Stimulated activated CD8-positive, alpha-beta memory T cell treated with anti-CD3 and anti-CD28 coated beads, Interleukin-7, amount 100 ng/mL, for 4 hours (primary cell): ENCODE measurements around the gene TLR1.
"Not testable (repeated sequence)": the region's sequence is repeated elsewhere in the genome, so short reads cannot be mapped to it uniquely, and the experiment has no call there.

ENCODE experiments used
- DNase-seq, 2 donors: peaks; one replicate each; pipeline ENCODE4 v3.0.0-alpha.2; 2020; ENCODE audit warnings: low read depth in 2 of 2

TLR1 gene

GRCh38 chr4:38777925-38778324, 26.7 kb downstream of the TLR1 start:
- not testable (repeated sequence) for DNase-seq

DNA sequence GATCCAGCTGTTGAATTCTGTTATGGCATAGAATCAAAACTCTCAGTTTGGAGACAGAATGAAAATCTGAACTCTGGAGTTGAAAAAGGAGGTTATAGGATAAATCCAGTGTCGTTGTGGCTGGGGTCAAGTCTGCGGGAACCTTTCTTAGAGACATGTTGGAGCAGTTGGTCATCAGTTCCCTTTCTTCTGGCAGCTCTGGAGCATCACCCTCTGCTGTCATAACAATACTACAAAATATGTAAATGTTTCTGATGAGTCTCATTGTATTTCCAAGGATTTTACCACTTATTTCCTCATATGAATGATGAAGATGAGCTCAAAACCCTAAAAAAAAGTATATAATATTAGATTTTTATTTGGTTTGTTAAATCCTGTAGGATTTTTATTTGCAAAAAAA, 29.3 kb downstream of the TLR1 start:
- DNase-seq = no peak

DNA sequence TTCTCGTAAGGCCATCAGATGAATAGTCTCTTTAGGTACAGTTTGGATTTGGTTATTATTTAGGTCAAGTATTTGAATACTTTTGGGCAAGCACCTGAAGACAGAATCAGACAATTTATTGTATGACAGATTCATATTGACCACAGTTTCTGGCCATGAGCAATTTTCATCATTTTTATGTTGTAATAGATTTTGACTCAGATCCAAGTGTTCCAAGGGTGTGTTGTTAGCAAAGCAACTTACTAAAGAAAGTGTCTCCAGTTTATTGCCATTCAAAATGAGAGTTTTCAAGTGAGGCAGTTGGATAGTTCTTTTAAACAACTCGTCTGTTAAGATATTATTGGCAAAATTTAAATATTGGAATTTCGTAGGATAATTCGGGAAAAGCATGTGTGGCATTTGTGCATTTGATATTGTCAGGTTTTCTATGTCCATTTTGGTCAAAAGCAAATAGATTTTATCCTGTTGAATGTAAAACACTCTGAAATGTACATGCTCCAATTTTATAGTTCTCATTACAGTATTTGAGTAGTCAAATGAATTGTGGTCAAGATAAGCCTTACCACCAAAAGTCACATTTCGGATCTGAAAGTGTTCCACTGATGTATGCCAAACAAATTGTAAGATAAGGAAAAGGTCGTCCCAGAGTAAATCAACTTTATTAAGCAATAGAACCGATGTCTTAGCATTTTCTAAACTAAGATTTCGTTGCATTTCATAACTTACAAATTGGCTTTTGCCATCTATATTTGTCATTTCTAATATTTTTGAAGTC, 30.2 kb downstream of the TLR1 start:
- no peak for DNase-seq

- not testable (repeated sequence) for DNase-seq
These were observed 34.3 kb downstream of the TLR1 start for GRCh38 chr4:38770281-38770680.

DNA sequence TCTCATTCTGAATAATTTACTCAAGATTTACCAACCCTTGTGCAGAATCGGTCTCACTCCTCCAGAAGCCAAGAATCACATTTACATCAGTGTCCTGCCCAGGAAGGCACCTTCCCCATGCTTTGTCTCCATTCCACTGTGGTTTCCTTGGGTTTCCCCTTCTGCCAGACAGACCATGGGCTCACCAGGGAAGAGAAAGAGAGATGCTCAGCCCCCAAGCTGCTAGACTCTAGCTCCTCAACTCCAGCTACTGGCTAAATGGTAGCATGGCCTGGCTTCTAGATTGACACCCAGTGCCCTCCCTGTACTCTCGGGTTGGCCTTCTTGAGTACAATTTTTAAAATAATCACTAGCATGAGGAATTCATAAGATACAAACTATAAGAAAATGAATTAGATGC, 34.7 kb downstream of the TLR1 start:
- no peak for DNase-seq

DNA sequence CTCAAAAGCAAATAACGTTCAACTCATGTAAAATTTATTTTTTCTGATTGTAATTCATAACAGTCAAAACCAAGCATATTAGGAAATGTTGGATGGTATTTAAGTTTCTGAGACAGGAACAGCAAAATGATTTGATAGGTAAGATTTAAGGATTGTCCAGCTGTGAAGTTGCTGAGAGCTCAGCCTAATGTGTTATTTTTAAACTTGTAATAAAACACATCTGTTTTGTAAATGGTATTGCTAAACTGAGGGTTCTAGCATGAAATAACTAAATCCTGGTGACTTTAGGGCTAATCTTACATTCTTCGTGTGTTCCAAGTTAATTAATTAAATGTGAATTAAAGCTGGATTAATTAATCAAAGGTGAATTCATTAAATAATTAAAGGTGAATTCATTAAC, 35.1 kb downstream of the TLR1 start:
- no peak for DNase-seq

GRCh38 chr4:38768968-38769394, 35.6 kb downstream of the TLR1 start:
- DNase-seq = no peak

DNA sequence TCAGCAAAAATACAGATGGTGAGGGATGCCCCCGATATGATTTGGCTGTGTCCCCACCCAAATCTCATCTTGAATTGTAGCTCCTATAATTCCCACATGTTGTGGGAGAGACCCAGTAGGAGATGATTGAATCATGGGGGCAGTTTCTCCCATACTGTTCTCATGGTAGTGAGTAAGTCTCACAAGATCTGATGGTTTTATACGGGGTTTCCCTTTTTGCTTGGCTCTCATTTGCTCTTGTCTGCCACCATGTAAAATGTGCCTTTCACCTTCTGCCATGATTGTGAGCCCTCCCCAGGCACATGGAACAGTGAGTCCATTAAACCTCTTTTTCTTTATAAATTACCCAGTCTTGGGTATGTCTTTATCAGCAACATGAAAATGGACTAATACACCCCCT, 37.7 kb downstream of the TLR1 start:
- not testable (repeated sequence) for DNase-seq

DNA sequence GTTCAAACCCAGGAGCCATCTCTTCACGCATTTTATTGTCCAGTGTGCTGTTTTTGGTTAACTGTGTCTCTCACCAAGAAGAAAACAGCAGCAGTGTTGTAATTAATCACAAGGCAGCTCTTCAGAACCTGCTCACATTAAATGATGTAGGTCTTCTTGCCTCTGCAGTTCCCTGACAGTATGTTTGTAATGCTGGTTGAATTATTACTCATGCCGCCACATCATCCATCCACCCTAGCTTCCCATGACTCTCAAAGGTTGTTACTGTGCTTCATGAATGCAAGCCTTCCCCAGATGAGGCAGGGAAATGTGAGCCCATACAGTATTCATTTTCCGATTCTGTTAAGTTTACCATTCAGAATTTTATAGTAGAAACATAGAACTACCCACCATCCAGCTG, 39.2 kb downstream of the TLR1 start:
- no peak for DNase-seq

GRCh38 chr4:38764277-38764676, 40.3 kb downstream of the TLR1 start:
- no peak for DNase-seq

GRCh38 chr4:38762560-38762959, 42.0 kb downstream of the TLR1 start:
- no peak for DNase-seq

GRCh38 chr4:38759790-38760122, 44.8 kb downstream of the TLR1 start:
- DNase-seq = no peak

GRCh38 chr4:38759113-38759789, 45.3 kb downstream of the TLR1 start:
- peak; percentile 21 to 42 for DNase-seq

DNA sequence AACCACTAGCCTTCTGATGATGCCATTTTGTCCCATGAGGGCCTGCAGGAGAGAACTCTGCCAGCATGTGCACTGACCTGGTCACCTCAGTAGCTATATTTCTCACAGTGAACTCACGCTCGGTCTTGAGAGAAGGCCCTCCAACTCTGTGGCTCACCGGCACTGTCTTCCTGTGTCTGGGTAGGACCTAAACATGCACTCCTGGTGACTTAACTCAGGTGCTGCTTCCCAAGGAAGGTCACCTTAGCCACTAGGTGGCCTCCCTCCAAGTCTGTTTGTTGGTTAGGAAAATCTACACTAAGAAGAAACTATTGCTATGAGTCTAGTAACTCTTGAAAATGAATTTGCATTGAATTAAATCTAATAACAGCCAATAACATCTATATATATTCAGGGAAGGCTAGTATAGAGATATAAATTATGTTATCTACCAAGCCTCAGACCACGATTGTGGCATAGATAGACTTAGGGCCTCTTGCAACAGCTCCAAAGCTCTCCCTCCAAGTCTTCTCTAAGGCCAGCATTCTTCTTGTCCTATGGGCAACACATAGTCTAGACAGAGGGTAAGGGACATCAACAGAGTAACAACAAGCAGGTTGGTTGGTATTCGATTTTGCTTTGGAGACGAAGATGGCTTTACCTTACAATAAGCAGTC, 46.5 kb downstream of the TLR1 start:
- no peak for DNase-seq

DNA sequence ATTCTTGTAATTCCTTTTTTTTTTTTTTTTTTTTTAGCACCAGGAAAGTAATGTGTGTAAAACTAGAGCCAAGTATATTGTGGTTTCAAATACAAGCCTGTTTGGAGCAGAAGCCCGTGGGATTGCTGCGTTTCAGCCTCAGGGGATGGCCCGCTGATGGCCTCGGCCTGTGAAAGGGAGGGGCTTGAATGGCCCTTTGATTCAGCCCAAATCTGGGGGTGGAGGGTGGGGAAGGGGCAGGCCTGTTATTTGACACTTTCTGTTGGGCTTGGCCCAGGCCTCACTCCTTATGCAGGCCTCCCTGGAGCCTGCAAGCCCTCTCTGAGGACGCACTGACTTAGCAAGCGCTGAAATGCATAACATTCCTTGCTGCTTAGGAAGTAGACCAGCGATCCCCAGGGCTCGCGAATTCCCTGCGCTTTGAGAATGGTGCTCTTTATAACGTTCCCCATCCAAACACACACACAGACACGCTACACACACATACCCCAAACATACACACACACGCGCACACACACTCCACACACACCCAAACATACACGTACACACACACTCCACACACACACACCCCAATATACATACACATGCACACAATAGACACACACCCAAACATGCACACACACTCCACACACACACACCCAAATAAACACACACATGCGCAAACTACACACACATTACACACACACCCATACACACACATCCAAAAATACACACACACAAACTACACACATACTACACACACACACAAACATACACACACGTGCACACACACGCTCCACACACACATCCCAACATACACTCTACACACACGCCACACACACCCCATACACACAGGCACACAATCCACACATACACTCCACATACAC, 51.4 kb downstream of the TLR1 start:
- no peak for DNase-seq

- no peak for DNase-seq
These were observed 52.1 kb downstream of the TLR1 start for GRCh38 chr4:38752372-38752940.

DNA sequence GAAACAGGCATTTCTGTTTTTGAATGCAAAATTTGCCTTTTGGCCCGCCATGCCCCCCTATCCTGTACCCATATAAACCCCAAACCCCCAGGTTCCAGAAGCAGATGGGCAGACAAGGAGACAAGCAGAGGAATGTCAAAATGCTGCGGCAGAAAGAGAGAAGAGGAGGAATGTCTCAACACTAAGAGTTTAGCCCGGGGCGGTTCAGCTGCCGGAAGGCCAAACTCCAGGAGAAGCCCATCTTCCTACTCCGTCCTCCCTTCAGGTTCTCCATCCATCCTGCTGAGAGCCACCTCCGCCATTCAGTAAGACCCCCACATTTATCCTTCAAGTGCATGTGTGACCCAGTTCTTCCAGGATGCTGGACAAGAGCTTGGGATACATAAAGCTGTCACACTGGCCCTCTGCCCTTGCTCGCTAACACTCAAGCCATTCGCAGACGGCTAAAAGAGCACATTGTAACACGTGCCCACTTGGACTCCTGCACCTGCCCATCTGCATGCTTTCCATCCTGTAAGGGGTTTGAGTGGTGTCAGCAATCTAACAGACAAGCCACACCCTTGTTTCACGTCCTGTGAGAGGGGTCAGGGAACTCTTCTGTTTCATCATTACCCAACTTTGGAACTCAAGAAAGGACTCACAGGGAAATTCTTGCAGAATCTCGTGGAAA, 53.1 kb downstream of the TLR1 start:
- DNase-seq = no peak

- no peak for DNase-seq
These were observed 55.3 kb downstream of the TLR1 start for GRCh38 chr4:38749336-38749735.

GRCh38 chr4:38747629-38748028, 57.0 kb downstream of the TLR1 start:
- DNase-seq = no peak
